HG03558 (cell line): ENCODE data around the gene TIMM50.

Experiments used
- ATAC-seq: cut with Tn5 transposase; IDR thresholded peaks from one replicate; pipeline ENCODE4 v1.9.1; 2021; ENCODE audit warnings: moderate number of reproducible peaks; ENCODE audit not compliant: unreplicated experiment; ENCODE audit errors: extremely low read depth

Gene TIMM50

GRCh38 chr19:39498798-39499642 is 18.4 kb downstream of the TIMM50 start, which contains the start of gene DLL3:
Gene DLL3, plus strand, starts transcription at chr19:39498947. Its CDS starts 28 bp downstream, at chr19:39498975.
- no peak for ATAC-seq

- ATAC-seq = no peak
Observed at GRCh38 chr19:39499932-39500331, 19.3 kb downstream of the TIMM50 start.

GRCh38 chr19:39500543-39500942 is 19.9 kb downstream of the TIMM50 start:
- ATAC-seq = no peak

- ATAC-seq = no peak
Observed at GRCh38 chr19:39501340-39501739, 20.7 kb downstream of the TIMM50 start.

- no peak for ATAC-seq
Observed at GRCh38 chr19:39502640-39503417, 22.2 kb downstream of the TIMM50 start.

GRCh38 chr19:39506598-39506943 is 25.9 kb downstream of the TIMM50 start:
- ATAC-seq = no peak

- ATAC-seq = no peak
Observed at GRCh38 chr19:39506944-39507714, 26.5 kb downstream of the TIMM50 start.

- no peak for ATAC-seq
Observed at GRCh38 chr19:39507715-39508364, 27.2 kb downstream of the TIMM50 start.

- ATAC-seq = no peak
Observed at GRCh38 chr19:39508629-39509028, 28.0 kb downstream of the TIMM50 start.

GRCh38 chr19:39509233-39509632 is 28.6 kb downstream of the TIMM50 start:
- no peak for ATAC-seq

- ATAC-seq = no peak
Observed at GRCh38 chr19:39512988-39513387, 32.4 kb downstream of the TIMM50 start.

GRCh38 chr19:39514840-39515550 is 34.4 kb downstream of the TIMM50 start, which contains the start of gene SELENOV:
Gene SELENOV, plus strand, starts transcription at chr19:39515139. Its CDS starts 74 bp downstream, at chr19:39515213.
- no peak for ATAC-seq

- ATAC-seq = no peak
Observed at GRCh38 chr19:39515551-39516191, 35.0 kb downstream of the TIMM50 start.

GRCh38 chr19:39516270-39516669 is 35.6 kb downstream of the TIMM50 start:
- ATAC-seq = no peak

GRCh38 chr19:39517432-39517831 is 36.8 kb downstream of the TIMM50 start:
- no peak for ATAC-seq

GRCh38 chr19:39518458-39518857 is 37.8 kb downstream of the TIMM50 start:
- ATAC-seq = no peak

- ATAC-seq = no peak
Observed at GRCh38 chr19:39518975-39519374, 38.3 kb downstream of the TIMM50 start.

- ATAC-seq = no peak
Observed at GRCh38 chr19:39520541-39521484, 40.2 kb downstream of the TIMM50 start.
